ENCODE measurements around the gene SNED1.

The SNED1 gene

DNA sequence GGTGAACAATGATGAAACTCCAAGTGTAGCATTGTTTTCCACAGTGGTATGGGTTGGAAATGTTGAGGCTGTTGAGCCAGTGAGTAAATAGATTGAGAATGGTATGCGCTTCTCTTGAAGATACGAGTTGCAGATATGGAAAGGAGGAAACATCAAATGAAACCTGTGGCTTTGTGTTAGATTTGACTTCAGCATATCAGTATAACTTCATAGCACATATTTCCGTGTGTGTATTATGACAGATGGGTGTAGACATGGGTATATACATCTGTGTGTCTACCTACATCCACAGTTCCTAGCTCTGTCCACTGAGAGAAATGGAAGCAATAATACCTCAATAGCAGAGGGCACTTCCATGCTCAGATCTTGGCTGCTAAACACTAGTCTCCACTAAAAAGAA is 8.0 kb downstream of the SNED1 start:
- DNase-seq (ENCODE audit: low read depth in 2 of 2), result no peak

- DNase-seq (ENCODE audit: low read depth in 2 of 2), result no peak
These were observed 8.7 kb downstream of the SNED1 start for GRCh38 chr2:241007111-241007510.

- no peak for DNase-seq (ENCODE audit: low read depth in 2 of 2)
These were observed 9.7 kb downstream of the SNED1 start for GRCh38 chr2:241007880-241008710.

GRCh38 chr2:241008711-241009121 is 10.3 kb downstream of the SNED1 start:
- no peak for DNase-seq (ENCODE audit: low read depth in 2 of 2)

GRCh38 chr2:241009191-241009590 is 10.8 kb downstream of the SNED1 start:
- DNase-seq (ENCODE audit: low read depth in 2 of 2), result no peak

DNA sequence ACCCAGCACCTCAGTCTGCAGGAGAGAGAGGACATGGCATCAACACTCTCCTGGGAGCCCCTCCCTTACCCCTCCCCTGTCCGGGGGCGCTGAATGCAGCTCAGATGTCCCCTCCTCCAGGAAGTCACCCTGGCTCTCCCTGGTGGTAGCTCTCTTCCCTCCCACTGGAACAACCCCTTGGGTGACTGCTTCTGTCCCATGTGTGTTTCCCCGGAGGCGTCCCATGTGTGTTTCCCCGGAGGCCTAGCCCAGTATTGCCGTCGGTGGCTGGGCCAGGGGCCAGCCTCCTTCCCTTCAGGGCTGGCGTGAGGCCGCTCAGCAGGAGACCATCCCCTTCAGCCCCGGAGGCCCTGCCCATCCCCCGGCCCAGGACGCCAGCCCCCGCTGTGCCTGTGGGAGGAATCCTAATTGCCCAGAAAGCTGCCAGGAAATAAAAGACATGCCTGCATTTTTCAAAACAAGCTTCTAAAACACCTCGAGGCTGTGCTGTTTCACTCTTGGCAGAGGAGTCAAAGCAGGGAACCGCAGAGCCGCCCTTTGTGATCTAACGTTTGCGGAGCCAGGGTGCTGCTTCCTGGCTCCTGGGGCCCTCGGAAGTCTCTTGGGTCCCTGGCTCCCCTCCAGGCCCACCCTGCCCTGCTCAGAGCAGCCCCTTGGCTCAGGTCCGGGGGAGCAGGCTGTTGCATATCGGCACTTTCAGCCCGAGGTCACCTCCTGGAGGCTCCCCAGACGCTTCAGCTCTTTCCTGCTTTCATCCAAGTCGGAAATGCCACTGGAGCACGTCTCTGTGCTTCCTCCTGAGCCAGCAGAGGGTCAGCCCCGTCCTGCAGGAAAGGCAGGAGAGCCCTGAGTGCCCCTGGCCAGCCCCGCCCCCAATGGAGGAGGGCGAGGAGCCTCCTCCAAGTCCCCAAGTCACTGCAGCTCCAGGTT is 11.4 kb downstream of the SNED1 start:
- no peak for DNase-seq (ENCODE audit: low read depth in 2 of 2)

DNA sequence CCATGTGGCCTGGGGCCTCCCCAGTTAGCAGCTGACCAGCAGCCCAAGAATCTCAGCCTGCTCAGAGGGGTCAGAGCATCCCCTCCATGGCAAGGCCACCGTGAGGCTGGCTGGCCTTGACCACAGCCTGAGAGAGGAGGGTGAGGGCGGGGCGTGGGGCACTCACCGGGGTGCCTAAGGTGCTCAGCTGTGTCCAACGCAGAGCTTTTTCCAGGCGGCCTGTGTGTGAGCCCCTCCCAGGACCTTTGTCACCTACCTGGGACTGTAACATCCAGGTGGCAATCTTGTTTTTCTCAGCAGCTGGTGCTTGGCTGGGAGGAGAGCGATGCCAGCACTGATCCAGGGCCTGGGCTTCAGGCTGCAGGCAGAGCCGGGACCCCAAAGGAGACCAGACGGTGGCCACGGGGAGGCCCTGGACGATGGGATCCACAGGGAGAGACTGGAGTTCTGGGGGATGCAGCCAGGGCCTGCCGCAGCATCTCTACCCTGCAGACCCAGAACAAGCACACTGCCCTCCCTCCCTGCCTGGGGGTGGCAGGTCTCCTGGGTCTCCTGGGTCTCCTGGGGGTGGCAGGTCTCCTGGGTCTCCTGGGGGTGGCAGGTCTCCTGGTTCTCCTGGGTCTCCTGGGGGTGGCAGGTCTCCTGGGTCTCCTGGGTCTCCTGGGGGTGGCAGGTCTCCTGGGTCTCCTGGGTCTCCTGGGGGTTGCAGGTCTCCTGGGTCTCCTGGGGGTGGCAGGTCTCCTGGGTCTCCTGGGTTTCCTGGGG is 12.3 kb downstream of the SNED1 start:
- no peak for DNase-seq (ENCODE audit: low read depth in 2 of 2)

DNA sequence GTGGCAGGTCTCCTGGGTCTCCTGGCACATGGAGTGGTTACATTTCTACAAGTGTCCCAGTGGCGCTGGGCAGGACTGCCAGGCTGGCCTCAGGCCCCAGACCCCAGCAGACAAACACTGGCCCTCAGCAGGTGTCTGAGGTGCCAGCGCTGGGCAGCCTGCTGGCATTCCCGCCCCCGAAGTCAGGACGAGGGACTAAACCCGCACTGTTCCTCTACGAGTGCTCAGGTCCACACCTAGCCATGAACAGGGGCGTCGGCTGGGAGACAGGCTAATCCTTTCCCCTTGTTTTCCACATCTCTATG is 12.8 kb downstream of the SNED1 start:
- DNase-seq (ENCODE audit: low read depth in 2 of 2), result no peak

GRCh38 chr2:241011751-241012510 is 13.5 kb downstream of the SNED1 start:
- no peak for DNase-seq (ENCODE audit: low read depth in 2 of 2)

DNA sequence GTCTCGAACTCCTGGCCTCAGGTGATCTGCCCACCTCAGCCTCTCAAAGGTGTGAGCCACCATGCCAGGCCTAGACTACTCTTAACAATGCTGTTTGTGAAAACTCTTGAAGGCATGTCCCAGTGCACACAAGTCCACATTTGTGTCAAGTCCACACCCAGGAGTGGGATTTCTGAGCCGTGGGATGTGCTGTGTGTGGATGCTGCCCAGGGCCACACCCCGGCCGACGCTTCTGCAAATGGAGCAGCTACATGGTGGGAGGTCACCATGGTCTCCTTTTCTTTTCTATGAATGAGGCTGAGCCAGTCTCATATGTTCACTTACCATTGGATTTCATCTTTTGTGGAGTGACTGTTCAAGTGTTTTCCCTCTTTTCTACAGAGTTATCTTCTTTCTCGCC is 15.8 kb downstream of the SNED1 start:
- no peak for DNase-seq (ENCODE audit: low read depth in 2 of 2)

DNA sequence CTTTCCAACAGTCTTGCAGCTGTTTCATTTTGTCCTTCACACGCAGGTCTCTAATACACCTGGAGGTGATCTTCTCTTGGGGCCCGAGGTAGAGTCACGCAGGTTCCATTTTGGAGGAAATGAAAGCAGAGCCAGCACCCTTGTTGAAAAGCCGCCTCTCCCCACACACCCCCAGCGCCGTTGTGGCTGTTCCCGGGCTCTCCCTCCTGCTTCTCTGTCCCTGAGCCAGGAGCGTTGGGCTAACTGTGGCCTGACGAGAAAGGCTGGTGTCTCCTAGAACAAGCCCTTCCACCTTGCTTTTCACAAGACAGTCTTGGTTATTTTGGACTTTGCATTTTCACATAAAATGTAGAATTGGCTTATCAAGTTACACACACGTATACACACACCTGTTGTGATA is 16.3 kb downstream of the SNED1 start:
- no peak for DNase-seq (ENCODE audit: low read depth in 2 of 2)

GRCh38 chr2:241015439-241015838 is 17.0 kb downstream of the SNED1 start:
- DNase-seq (ENCODE audit: low read depth in 2 of 2), result no peak

DNA sequence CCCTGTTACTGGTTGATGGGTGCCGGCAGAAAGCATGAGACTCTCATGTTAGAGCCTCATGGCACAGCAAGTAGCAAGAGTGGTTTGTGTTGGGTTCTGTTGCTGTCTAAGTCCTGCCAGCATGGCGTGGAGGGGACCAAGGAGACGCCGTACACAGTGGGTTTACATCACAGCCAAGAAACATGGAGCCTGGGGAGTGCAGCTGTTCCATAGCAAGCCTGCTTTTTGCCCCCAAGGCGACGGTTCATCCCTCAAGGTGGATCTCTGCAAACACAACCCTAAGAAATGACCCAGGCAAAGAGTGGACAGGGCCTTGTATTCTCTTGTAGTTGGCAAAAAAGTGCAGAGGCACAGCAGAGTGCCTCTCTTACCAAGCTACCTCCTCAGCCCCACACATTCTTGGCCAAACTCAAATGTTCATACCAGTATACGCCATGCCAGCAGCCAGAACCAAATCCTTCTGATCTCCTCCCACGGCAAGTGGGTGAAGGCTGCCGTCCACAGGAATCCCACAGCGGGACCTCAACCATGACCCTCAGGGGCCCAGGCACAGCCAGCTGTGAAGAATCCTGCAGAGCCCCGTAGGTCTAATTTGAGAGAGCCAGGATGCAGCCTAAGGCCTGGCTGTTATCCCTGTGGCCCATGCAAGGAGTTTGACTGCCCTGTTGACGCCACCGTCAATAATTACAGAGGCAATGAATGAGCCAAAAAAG is 19.0 kb downstream of the SNED1 start:
- no peak for DNase-seq (ENCODE audit: low read depth in 2 of 2)

DNA sequence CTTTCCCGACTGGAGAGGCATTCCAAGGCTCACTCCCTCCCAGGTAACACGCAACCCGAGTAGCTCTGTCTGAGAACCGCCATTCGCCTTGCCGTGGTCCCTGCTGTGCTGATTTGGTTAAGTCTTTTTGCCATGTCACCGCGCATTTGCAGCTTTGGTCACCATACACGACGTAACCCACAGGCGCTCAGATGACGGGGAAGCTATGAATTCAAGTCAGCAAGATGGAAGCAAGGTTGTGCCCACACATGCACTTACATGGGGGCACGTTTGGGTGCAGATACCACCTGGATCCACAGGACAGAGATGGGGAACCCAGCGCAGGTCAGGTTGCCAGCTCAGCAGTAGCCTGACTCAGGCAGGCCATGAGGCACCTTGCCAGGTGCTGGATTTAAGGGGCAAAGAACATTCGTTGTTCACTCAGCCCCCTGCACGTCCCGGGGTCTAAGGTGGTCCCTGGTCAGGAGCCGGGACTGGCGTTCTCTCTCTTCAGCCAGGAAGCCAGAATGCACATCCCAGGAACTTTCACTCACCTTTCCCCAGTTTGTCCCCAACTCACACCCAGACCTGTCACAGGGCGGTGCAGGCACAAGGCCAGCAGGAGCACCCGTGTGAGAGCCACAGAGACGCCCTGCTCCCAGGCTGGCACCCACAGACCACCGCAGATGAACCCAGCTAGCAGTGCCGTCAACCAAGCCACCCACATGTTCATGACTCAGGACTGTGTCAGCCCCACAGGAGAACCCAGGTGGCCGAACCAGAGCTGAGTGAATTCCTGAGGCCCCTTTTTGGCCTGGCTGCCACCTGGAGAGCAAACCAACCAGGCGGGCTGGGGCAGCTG is 19.9 kb downstream of the SNED1 start:
- no peak for DNase-seq (ENCODE audit: low read depth in 2 of 2)

DNA sequence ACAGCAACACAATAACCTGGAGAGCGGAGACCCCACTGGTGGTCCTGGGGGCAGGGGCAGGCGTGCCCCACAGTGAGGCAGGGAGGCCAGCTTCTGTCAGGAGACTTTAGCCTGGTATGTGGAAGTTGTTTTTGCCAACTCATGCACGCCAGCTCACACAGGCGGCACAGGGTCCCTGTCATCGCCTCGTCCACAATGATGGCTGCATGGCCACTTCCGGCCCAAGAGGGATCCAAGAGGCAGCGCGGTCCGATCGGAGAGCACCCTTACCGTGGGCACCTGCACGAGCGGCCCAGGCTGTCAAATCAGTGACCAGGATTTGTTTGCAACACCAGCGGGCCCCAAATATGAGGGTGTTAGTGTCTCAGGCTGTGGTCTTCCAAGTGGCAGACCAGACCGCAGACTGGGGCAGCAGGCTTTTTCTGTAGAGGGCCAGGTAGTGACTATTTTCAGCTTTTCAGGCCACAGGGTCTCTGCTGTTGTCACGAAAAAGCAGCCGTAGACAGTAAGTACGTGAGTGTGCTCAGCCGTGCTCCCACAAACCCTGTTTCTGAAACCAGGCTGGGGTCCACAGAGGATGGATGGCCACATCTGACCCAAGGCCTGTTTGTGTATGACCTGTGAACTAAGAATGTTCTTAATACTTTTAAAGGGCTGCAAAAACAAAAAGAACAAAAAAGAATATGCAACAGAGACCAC is 21.2 kb downstream of the SNED1 start:
- DNase-seq (ENCODE audit: low read depth in 2 of 2), result no peak

- DNase-seq (ENCODE audit: low read depth in 2 of 2), result no peak
These were observed 21.8 kb downstream of the SNED1 start for GRCh38 chr2:241020201-241020600.

DNA sequence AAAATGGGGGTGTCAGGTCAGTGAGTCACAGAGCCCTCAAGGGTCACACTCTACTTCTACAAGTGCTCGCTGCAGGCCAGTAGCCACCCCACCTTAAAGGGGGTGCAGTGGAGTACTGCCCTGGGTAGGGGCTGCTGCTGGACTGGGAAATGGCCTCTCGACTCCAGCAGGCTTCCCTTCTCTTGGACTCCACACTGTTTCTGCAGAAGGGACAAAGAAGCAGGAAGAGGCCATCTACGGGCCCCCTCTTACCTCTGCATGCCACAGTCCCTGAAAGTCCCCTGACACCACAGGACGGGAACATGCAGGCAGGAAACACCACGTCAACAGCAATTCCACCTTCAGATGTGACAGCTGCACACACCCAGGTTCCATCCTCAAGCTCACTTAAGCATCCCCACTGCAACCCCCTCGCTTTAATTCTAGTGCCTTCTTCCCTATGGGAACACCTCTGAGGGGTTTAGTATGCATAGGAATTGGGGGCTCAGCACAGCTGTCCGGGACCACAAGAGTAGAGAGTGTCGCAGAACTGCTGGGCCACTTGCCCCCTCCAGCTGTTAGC is 22.3 kb downstream of the SNED1 start:
- no peak for DNase-seq (ENCODE audit: low read depth in 2 of 2)

GRCh38 chr2:241025639-241026038 is 27.2 kb downstream of the SNED1 start:
- DNase-seq (ENCODE audit: low read depth in 2 of 2), result no peak

Measured in stimulated activated CD8-positive, alpha-beta memory T cell treated with anti-CD3 and anti-CD28 coated beads, Interleukin-7, amount 100 ng/mL, for 4 hours (primary cell).